Nephron (organoid): ENCODE measurements around the gene RAET1E.
"Not testable (repeated sequence)": the region's sequence is repeated elsewhere in the genome, so short reads cannot be mapped to it uniquely, and the experiment has no call there.

ENCODE experiments used
- H3K27ac Mint-ChIP-seq, 3 experiments: 2 replicates each; pipeline ENCODE4 v1.8.0; 2020; ENCODE audit warnings: mixed read lengths in 3 of 3, mild to moderate bottlenecking in 2 of 3, moderate library complexity in 1 of 3
- H3K27me3 Mint-ChIP-seq: 2 replicates; pipeline ENCODE4 v1.8.0; 2021; ENCODE audit warnings: low read depth, mild to moderate bottlenecking, moderate library complexity, mixed read lengths
- H3K36me3 Mint-ChIP-seq: 2 replicates; pipeline ENCODE4 v1.8.0; 2020; ENCODE audit warnings: low read depth, mixed read lengths
- H3K4me1 Mint-ChIP-seq: 2 replicates; pipeline ENCODE4 v1.8.0; 2020; ENCODE audit warnings: mixed read lengths
- H3K4me3 Mint-ChIP-seq, 3 experiments: 2 replicates each; pipeline ENCODE4 v1.8.0; 2020; ENCODE audit warnings: mild to moderate bottlenecking in 3 of 3, mixed read lengths in 3 of 3, moderate library complexity in 2 of 3
- H3K9me3 Mint-ChIP-seq: 2 replicates; pipeline ENCODE4 v1.8.0; 2020; ENCODE audit warnings: mixed read lengths
- CTCF ChIP-seq, 3 experiments: fragments of 200-600 bp; sonication (generic); IDR thresholded peaks; one replicate each; pipeline ENCODE4 v1.5.0; 2021; ENCODE audit warnings: antibody characterized with exemption in 3 of 3; ENCODE audit not compliant: unreplicated experiment in 3 of 3

RAET1E gene

GRCh38 chr6:149897855-149898744 lies at the start of gene RAET1E:
Gene RAET1E, minus strand, starts transcription at chr6:149898113. Its CDS starts 7,212 bp downstream, at chr6:149890901.
- Mint-ChIP-seq H3K27ac (no peak within 1 kb of the TSS), H3K36me3 (no peaks in the 10 kb centered on the region), H3K9me3 (no peaks in the 10 kb centered on the region), H3K4me1 (no peaks in the 10 kb centered on the region), H3K4me3 (no peak within 1 kb of the TSS), H3K27me3 (peaks cover 41% of the 10 kb centered on the region)
- TF ChIP-seq CTCF (IDR thresholded peaks at IDR 0.05; ENCODE audit: unreplicated experiment in 3 of 3), result no peak

GRCh38 chr6:149947533-149947932 lies 49.6 kb upstream of the RAET1E start:
- peaks cover 87% of the 10 kb centered on the region for H3K27me3 Mint-ChIP-seq
- not testable (repeated sequence) for H3K4me3 Mint-ChIP-seq, H3K36me3 Mint-ChIP-seq, H3K9me3 Mint-ChIP-seq, H3K4me1 Mint-ChIP-seq, H3K27ac Mint-ChIP-seq

DNA sequence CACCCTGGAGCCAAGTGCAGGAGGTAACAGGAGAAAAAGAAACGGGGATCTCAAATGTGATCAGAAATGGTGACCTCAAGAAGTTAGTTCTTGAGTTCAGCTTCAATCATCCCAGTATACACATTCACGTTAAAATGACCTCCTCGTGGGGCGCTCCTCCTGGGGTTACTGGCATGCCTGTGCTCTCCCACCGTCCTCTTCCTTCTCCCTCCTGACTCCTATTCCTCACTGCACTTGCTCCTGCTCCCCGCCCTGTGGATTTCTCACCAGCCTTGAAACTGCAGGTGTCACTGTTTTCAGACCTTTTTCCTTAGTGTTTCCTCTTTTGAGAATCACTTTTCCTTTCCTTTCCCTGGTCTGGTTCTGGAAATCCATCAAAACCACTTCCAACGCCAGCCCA lies 48.7 kb upstream of the RAET1E start:
- H3K4me1 Mint-ChIP-seq, H3K27ac Mint-ChIP-seq, H3K9me3 Mint-ChIP-seq, H3K4me3 Mint-ChIP-seq, H3K36me3 Mint-ChIP-seq: not testable (repeated sequence)
- H3K27me3 Mint-ChIP-seq, result peaks cover 87% of the 10 kb centered on the region

- H3K4me1 Mint-ChIP-seq, H3K36me3 Mint-ChIP-seq, H3K4me3 Mint-ChIP-seq, H3K9me3 Mint-ChIP-seq, H3K27ac Mint-ChIP-seq: not testable (repeated sequence)
- peaks cover 87% of the 10 kb centered on the region for H3K27me3 Mint-ChIP-seq
Measured at GRCh38 chr6:149945276-149945675, 47.4 kb upstream of the RAET1E start.

DNA sequence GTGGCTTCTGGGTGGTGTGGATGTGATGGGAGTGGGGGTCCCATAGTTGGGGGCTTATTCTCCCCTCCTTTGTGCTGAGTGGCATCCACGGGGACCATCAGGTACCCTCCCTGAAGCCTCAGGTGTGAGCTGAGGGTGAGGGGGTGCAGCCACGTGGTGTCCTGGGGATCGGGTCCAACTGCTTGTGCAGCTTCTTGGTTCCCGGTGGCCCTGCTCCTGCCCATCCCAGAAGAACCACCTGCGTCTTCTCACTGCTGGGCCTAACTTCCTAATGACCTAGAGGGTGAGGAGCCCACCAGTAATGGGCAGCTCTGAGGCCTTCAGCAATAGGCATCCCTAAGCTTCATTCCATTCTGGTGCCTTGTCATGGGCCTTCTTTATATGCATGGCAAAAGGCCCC lies 45.4 kb upstream of the RAET1E start:
- Mint-ChIP-seq H3K4me1 (peaks cover 12% of the 10 kb centered on the region), H3K4me3 (peak overlapping the region; percentile 66 to 93 (median 81)), H3K27me3 (peaks cover 87% of the 10 kb centered on the region)
- H3K36me3 Mint-ChIP-seq, H3K27ac Mint-ChIP-seq, H3K9me3 Mint-ChIP-seq: not testable (repeated sequence)

GRCh38 chr6:149942461-149942829 lies 44.5 kb upstream of the RAET1E start:
- H3K27ac Mint-ChIP-seq, result no peak overlapping the region

GRCh38 chr6:149941583-149942460 lies 43.9 kb upstream of the RAET1E start, which contains the start of gene ULBP2:
Gene ULBP2, plus strand, starts transcription at chr6:149942014. Its CDS starts 59 bp downstream, at chr6:149942073.
- Mint-ChIP-seq H3K4me1 (peaks cover 12% of the 10 kb centered on the region), H3K27me3 (peaks cover 92% of the 10 kb centered on the region), H3K4me3 (peak within 1 kb of the TSS; percentile 91 to 93 (median 92)), H3K9me3 (no peaks in the 10 kb centered on the region), H3K36me3 (no peaks in the 10 kb centered on the region), H3K27ac (peak within 1 kb of the TSS in 1 of 3 experiments; percentile 77)
- no peak for TF ChIP-seq CTCF (IDR thresholded peaks at IDR 0.05; ENCODE audit: unreplicated experiment in 3 of 3)

More at GRCh38 chr6:149942461-149942829, 44.5 kb upstream of the RAET1E start:
- no peak for TF ChIP-seq CTCF (IDR thresholded peaks at IDR 0.05; ENCODE audit: unreplicated experiment in 3 of 3)
- Mint-ChIP-seq H3K4me3 (peak overlapping the region; percentile 70 to 93 (median 91)), H3K36me3 (no peaks in the 10 kb centered on the region), H3K9me3 (no peaks in the 10 kb centered on the region), H3K4me1 (peaks cover 12% of the 10 kb centered on the region), H3K27me3 (peaks cover 88% of the 10 kb centered on the region)
